Thoracic aorta (tissue), 2 donors: Measurements from ENCODE around the gene RPTOR. TPM values are rescaled to one million over a fixed set of nuclear protein-coding genes. Genes with fewer than 3 reads are reported as not detected.

Experiments
- ATAC-seq: fragments of 150-250 bp; one replicate; pipeline ENCODE4 v1.8.0; 2017; ENCODE audit warnings: low read depth; ENCODE audit not compliant: insufficient number of reproducible peaks, low FRiP score
- DNase-seq: peaks from one replicate; pipeline ENCODE4 v3.0.0-alpha.2; 2020; ENCODE audit warnings: low spot score
- H3K27ac ChIP-seq, 2 donors: fragments of 200-600 bp; sonication (generic); 1 replicate in 1 of 2; 2 replicates in 1 of 2; pipeline ENCODE4 v1.5.1; 2016; ENCODE audit warnings: mild to moderate bottlenecking in 2 of 2, moderate library complexity in 2 of 2
- H3K27me3 ChIP-seq: fragments of 200-600 bp; sonication (generic); replicated peaks from 2 replicates; pipeline ENCODE4 v1.6.0; 2016; ENCODE audit warnings: mild to moderate bottlenecking; ENCODE audit not compliant: insufficient read depth
- H3K36me3 ChIP-seq: fragments of 200-600 bp; sonication (generic); one replicate; pipeline ENCODE4 v1.5.1; 2016
- H3K4me1 ChIP-seq, 2 donors: fragments of 200-600 bp; sonication (generic); 1 replicate in 1 of 2; 2 replicates in 1 of 2; pipeline versions ENCODE4 v1.5.1 to v1.6.0; 2016; ENCODE audit warnings: low read depth in 2 of 2, mild to moderate bottlenecking in 1 of 2; ENCODE audit not compliant: control insufficient read depth in 1 of 2
- H3K4me3 ChIP-seq: fragments of 200-600 bp; sonication (generic); 2 replicates; pipeline ENCODE4 v1.5.1; 2016; ENCODE audit warnings: mild to moderate bottlenecking
- H3K9me3 ChIP-seq: fragments of 200-600 bp; sonication (generic); 2 replicates; pipeline ENCODE4 v1.5.1; 2016
- CTCF ChIP-seq: fragments of 200-600 bp; sonication (generic); IDR thresholded peaks from one replicate; pipeline ENCODE4 v1.5.1; 2019; ENCODE audit warnings: antibody characterized with exemption
- total RNA-seq, 2 donors: library from RNA; depleted of rRNA; stranded (reverse); fragments of >200 nt; gene quantifications; one replicate each; pipeline versions ENCODE4 v1.1.0 to v1.2.3, GENCODE V29; 2016

The RPTOR gene
- total RNA-seq, 2 donors from 2014 or later: 42.0 to 47.4 TPM

GRCh38 chr17:80999536-81000333 lies 455.1 kb downstream of the RPTOR start:
- no peaks in the 10 kb centered on the region for H3K9me3 ChIP-seq
- DNase-seq: no peak
- H3K27me3 ChIP-seq: no peaks in the 10 kb centered on the region
- peaks cover 7 to 14% of the 10 kb centered on the region in 2 donors for H3K4me1 ChIP-seq
- peaks cover 47% of the 10 kb centered on the region for H3K36me3 ChIP-seq
- H3K27ac ChIP-seq: no peak overlapping the region
- TF ChIP-seq CTCF: no peak
- no peak for ATAC-seq
- H3K4me3 ChIP-seq: no peak overlapping the region

GRCh38 chr17:81000334-81000630 lies 455.6 kb downstream of the RPTOR start:
- no peak for ATAC-seq
- no peak overlapping the region for H3K4me3 ChIP-seq
- H3K27ac ChIP-seq: no peak overlapping the region
- H3K4me1 ChIP-seq: peaks cover 7 to 14% of the 10 kb centered on the region in 2 donors
- H3K9me3 ChIP-seq: no peaks in the 10 kb centered on the region
- H3K36me3 ChIP-seq: peaks cover 42% of the 10 kb centered on the region
- no peak for DNase-seq
- H3K27me3 ChIP-seq: no peaks in the 10 kb centered on the region
- TF ChIP-seq CTCF: no peak

GRCh38 chr17:81000631-81001357 lies 456.2 kb downstream of the RPTOR start:
- DNase-seq: no peak
- no peak for ATAC-seq
- peaks cover 37% of the 10 kb centered on the region for H3K36me3 ChIP-seq
- H3K4me3 ChIP-seq: no peak overlapping the region
- no peaks in the 10 kb centered on the region for H3K27me3 ChIP-seq
- H3K27ac ChIP-seq: no peak overlapping the region
- peaks cover 7 to 14% of the 10 kb centered on the region in 2 donors for H3K4me1 ChIP-seq
- no peak for TF ChIP-seq CTCF
- H3K9me3 ChIP-seq: no peaks in the 10 kb centered on the region

- DNase-seq: no peak
- Histone ChIP-seq H3K4me1 (peaks cover 7 to 14% of the 10 kb centered on the region in 2 donors), H3K27ac (no peak overlapping the region), H3K27me3 (no peaks in the 10 kb centered on the region), H3K36me3 (peaks cover 28% of the 10 kb centered on the region), H3K4me3 (no peak overlapping the region), H3K9me3 (no peaks in the 10 kb centered on the region)
- no peak for TF ChIP-seq CTCF
- no peak for ATAC-seq
Measured at GRCh38 chr17:81002013-81002384, 457.4 kb downstream of the RPTOR start.
